ENCODE data around the gene TPTE.
"Not testable (repeated sequence)": the region's sequence is repeated elsewhere in the genome, so short reads cannot be mapped to it uniquely, and the experiment has no call there.

TPTE gene

GRCh38 chr21:10617133-10617752 is 95.9 kb downstream of the TPTE start:
- DNase-seq (ENCODE audit: low spot score): not testable (repeated sequence)

DNA sequence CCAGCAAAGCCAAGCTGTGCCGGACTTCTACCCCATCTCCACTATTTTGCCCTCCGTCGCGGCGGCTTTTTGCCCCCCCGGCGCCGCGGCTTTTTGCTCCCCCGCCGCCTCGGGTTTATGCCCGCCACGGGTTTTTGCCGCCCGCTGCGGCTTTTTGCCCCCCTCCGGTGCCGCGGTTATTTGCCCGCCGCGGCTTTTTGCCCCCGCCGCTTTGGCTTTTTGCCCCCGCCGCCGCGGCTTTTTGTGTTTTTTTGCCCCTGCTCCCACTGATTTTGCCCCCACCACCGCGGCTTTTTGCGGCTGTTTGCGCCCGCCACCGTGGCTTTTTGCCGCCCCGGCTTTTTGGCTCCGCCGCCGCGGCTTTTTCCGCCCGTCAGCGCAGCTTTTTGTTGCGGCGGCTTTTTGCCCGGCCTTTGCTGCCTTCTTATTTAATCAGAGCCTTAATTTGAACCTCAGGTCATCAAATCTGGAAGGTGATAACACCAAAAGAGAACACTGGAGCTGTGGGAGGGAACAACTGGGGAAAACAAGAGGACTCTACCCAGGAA is 106.0 kb downstream of the TPTE start:
- no peak for DNase-seq (ENCODE audit: low spot score)

- not testable (repeated sequence) for DNase-seq (ENCODE audit: low spot score)
These were observed 107.9 kb downstream of the TPTE start for GRCh38 chr21:10629239-10629638.

DNA sequence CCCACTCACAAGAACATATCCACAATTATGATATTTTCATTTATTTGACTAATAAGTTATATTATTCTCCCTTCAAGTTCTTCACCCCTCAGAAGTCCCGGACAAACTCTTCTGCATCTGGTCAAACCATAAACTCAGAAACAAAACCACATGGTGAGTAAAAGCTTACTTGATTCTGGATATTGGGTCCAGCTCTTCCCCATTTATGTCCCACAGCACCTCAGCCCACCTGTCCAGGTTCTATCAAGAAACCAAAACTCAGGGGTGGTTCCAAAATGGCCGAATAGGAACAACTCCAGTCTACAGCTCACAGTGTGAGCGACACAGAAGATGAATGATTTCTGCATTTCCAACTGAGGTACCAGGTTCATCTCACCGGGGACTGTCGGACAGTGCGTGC is 109.4 kb downstream of the TPTE start:
- DNase-seq (ENCODE audit: low spot score): not testable (repeated sequence)

GRCh38 chr21:10631316-10631715 is 109.9 kb downstream of the TPTE start:
- not testable (repeated sequence) for DNase-seq (ENCODE audit: low spot score)

DNA sequence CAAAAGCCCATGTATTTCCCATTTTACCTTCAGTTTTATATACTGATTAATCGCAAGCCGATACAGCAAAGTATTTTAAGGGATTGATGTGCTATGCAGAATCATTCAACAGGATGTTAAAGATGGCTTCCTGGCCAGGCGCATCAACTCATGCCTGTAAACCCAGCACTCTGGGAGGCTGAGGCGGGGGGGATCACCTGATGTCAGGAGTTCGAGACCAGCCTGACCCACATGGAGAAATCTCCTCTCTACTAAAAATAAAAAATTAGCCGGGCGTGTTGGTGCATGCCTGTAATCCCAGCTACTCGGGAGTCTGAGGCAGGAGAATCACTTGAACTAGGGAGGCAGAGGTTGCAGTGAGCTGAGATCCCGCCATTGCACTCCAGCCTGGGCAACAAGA is 116.8 kb downstream of the TPTE start:
- not testable (repeated sequence) for DNase-seq (ENCODE audit: low spot score)

DNA sequence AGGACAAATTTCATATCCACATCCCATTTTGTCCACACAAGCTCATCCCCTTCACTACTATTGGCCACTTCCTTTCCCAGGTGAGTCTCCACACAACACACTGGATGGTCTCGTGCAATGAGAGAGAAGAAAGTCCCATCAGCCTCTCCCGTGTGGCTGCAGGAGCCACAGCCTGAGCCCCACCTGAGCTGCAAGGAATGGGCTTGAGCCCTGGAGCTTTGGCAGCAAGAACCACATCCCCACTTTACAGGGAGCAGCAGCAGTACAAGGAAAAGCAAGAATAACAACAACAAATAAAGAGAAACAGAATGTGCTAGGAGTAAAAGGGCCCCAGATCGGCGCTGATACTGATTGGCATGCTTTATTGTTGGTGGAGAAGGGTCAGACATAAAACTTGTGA is 117.7 kb downstream of the TPTE start:
- no peak for DNase-seq (ENCODE audit: low spot score)

- DNase-seq (ENCODE audit: low spot score): not testable (repeated sequence)
These were observed 118.4 kb downstream of the TPTE start for GRCh38 chr21:10639746-10640145.

DNA sequence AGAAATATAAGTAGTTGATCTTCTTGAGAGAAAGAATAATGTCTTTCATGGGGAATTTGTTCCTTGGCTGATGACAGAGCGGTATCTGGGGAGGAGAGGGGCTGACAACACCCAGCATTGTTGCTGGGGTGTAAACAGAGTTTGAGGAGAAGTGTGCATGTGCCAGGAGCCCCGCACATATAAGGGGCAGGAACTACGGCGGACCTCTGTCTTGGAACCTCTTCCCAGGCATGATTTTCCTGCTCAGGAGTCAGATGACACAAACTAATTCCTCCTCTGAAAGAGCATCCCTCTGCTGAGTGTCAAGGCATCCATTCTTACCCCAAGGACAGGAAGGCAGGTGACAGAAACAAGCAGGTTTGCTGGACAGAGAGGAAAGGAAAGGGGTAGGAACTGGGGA is 119.1 kb downstream of the TPTE start:
- no peak for DNase-seq (ENCODE audit: low spot score)

DNA sequence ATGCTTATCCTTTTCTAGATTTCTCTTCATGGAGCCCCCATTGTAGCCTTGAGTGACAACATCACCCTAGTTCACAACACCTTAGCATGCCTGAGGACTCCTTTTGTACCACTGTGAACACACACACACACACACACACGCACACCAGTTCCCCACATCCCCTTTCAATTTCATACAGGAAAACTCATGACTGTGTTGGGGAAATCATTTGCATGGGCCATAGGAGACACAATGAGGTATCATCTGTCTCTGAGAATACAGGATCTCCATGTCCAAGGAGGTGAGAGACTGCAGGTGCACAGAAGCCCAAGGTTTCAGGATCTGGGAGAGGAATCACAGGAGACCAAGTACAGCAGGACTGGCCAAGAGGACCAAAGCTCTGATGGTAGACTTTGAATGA is 119.7 kb downstream of the TPTE start:
- DNase-seq (ENCODE audit: low spot score): no peak

GRCh38 chr21:10645667-10646066 is 124.3 kb downstream of the TPTE start:
- not testable (repeated sequence) for DNase-seq (ENCODE audit: low spot score)

GRCh38 chr21:10649350-10650149 is 128.2 kb downstream of the TPTE start:
- DNase-seq (ENCODE audit: low spot score): not testable (repeated sequence)

- DNase-seq (ENCODE audit: low spot score): not testable (repeated sequence)
These were observed 128.9 kb downstream of the TPTE start for GRCh38 chr21:10650297-10650696.
